ENCODE data around the gene BANP. TPM values are rescaled to one million over a fixed set of nuclear protein-coding genes. Genes with fewer than 3 reads are reported as not detected.

Gene BANP
- total RNA-seq, 1 experiment from 2014 or later = 37.2 TPM

GRCh38 chr16:88019821-88020515 is 68.7 kb downstream of the BANP start:
- no peak for DNase-seq (ENCODE audit: low read depth, low spot score)
- Histone ChIP-seq H3K4me2 (ENCODE audit: low read length) (no peak overlapping the region), H3K36me3 (ENCODE audit: control insufficient read depth in 1 of 2, insufficient read depth in 2 of 2, low read length in 2 of 2) (no peaks in the 10 kb centered on the region; a peak in 1 of 4 replicates), H3K4me1 (ENCODE audit: control insufficient read depth in 1 of 2, insufficient read depth in 2 of 2, low read length in 2 of 2) (peaks cover 2 to 16% of the 10 kb centered on the region in 2 experiments; a peak in 3 of 4 replicates), H2AFZ (ENCODE audit: low read depth, low read length, poor library complexity, severe bottlenecking) (no peak overlapping the region), H4K20me1 (ENCODE audit: insufficient read depth) (no peaks in the 10 kb centered on the region), H3K4me3 (replicated peaks in 1 of 2; ENCODE audit: low read depth in 1 of 2, low read length in 2 of 2) (no peak overlapping the region), H3K79me2 (ENCODE audit: insufficient read depth, low read length) (no peaks in the 10 kb centered on the region), H3K27me3 (ENCODE audit: insufficient read depth, low read length) (no peaks in the 10 kb centered on the region), H3K9ac (ENCODE audit: low read length) (no peak overlapping the region), H3K9me3 (ENCODE audit: control insufficient read depth in 1 of 2, insufficient read depth in 1 of 2, low read depth in 1 of 2, low read length in 2 of 2) (no peaks in the 10 kb centered on the region), H3K27ac (ENCODE audit: low read depth, low read length) (no peak overlapping the region), H3K9me2 (ENCODE audit: insufficient read depth) (no peaks in the 10 kb centered on the region)
- no peak for ATAC-seq
- RAD21 ChIA-PET (ENCODE audit: low non-redundant PET in 1 of 2, low total read pairs in 2 of 2, uncharacterized antibody in 2 of 2, unreplicated experiment in 2 of 2) = no interaction called here
- intact Hi-C loops (cut with micrococcal nuclease) = no loop called here
- POLR2A ChIA-PET = no interaction called here
- CTCF ChIA-PET = no interaction called here
- no TSS peak for BruUV-seq (replicated peaks)
- TF ChIP-seq ZFX (IDR thresholded peaks at IDR 0.05) (no peak), POLR2AphosphoS5 (IDR thresholded peaks at IDR 0.05; ENCODE audit: low read depth, low read length) (no peak), SIN3A (IDR thresholded peaks at IDR 0.05; ENCODE audit: low read depth) (no peak), CBX3 (IDR thresholded peaks at IDR 0.05; ENCODE audit: low read depth) (no peak), RAD21 (IDR thresholded peaks at IDR 0.05; ENCODE audit: low read depth) (no peak), REST (IDR thresholded peaks at IDR 0.05; ENCODE audit: low read depth) (no peak), MAX (IDR thresholded peaks at IDR 0.05) (no peak), FOSL1 (IDR thresholded peaks at IDR 0.05; ENCODE audit: low read depth) (no peak), EGR1 (IDR thresholded peaks at IDR 0.05; ENCODE audit: low read depth) (no peak), ATF3 (IDR thresholded peaks at IDR 0.05) (no peak), EZH2phosphoT487 (IDR thresholded peaks at IDR 0.05; ENCODE audit: borderline replicate concordance) (no peak), POLR2A (IDR thresholded peaks at IDR 0.05; ENCODE audit: borderline replicate concordance, extremely low read depth, insufficient read depth, insufficient read length) (no peak), SRF (IDR thresholded peaks at IDR 0.05; ENCODE audit: low read depth) (no peak), TCF7L2 (IDR thresholded peaks at IDR 0.05; ENCODE audit: borderline replicate concordance, extremely low read depth, insufficient read depth, insufficient read length) (no peak), CTCF (IDR thresholded peaks at IDR 0.05 in 2 of 3, conservative IDR thresholded peaks at IDR 0.05 in 1 of 3; ENCODE audit: borderline replicate concordance in 1 of 3, insufficient read depth in 1 of 3, low read depth in 2 of 3, low read length in 2 of 3) (no peak), JUND (IDR thresholded peaks at IDR 0.05) (no peak), EZH2 (IDR thresholded peaks at IDR 0.05) (no peak), ZBTB33 (IDR thresholded peaks at IDR 0.05; ENCODE audit: extremely low read depth, insufficient replicate concordance, low read length) (no peak)

Measured in HCT116 (cell line).